Neural progenitor cell (in vitro differentiated cells): Measurements from ENCODE around the gene STON2. TPM values are rescaled to one million over a fixed set of nuclear protein-coding genes. Genes with fewer than 3 reads are reported as not detected.

Experiments
- DNase-seq: peaks from one replicate; pipeline ENCODE4 v3.0.0-alpha.2; 2016; ENCODE audit warnings: low spot score
- H2AFZ ChIP-seq: fragments of 200-600 bp; sonication (generic); replicated peaks from 2 replicates; pipeline ENCODE4 v1.6.1; 2016; ENCODE audit warnings: antibody characterized with exemption
- H3F3A ChIP-seq: fragments of 200-600 bp; sonication (generic); 2 replicates; pipeline ENCODE4 v1.6.1; 2016; ENCODE audit warnings: antibody characterized with exemption, low read depth
- H3K27ac ChIP-seq: fragments of 200-600 bp; sonication (generic); 2 replicates; pipeline ENCODE4 v1.5.1; 2016; ENCODE audit warnings: mild to moderate bottlenecking
- H3K27me3 ChIP-seq: fragments of 200-600 bp; sonication (generic); 2 replicates; pipeline ENCODE4 v1.6.1; 2016; ENCODE audit warnings: mild to moderate bottlenecking, moderate library complexity
- H3K36me3 ChIP-seq: fragments of 200-600 bp; sonication (generic); 2 replicates; pipeline ENCODE4 v1.5.1; 2016
- H3K4me1 ChIP-seq: fragments of 200-600 bp; sonication (generic); 2 replicates; pipeline ENCODE4 v1.6.1; 2016; ENCODE audit warnings: mixed run types
- H3K4me2 ChIP-seq: fragments of 200-600 bp; sonication (generic); 2 replicates; pipeline ENCODE4 v1.6.1; 2016
- H3K4me3 ChIP-seq: fragments of 200-600 bp; sonication (generic); 2 replicates; pipeline ENCODE4 v1.5.1; 2016
- H3K79me2 ChIP-seq: fragments of 200-600 bp; sonication (generic); 2 replicates; pipeline ENCODE4 v1.6.1; 2016; ENCODE audit warnings: low read depth
- H3K9ac ChIP-seq: fragments of 200-600 bp; sonication (generic); 2 replicates; pipeline ENCODE4 v1.6.1; 2016
- H3K9me3 ChIP-seq: fragments of 200-600 bp; sonication (generic); 2 replicates; pipeline ENCODE4 v1.5.1; 2016; ENCODE audit warnings: low read depth
- H4K20me1 ChIP-seq: fragments of 200-600 bp; sonication (generic); 2 replicates; pipeline ENCODE4 v1.6.1; 2016; ENCODE audit warnings: low read depth
- H3K27ac Mint-ChIP-seq: 3 replicates; pipeline ENCODE4 v1.8.0; 2021; ENCODE audit warnings: mixed read lengths
- H3K27me3 Mint-ChIP-seq: 2 replicates; pipeline ENCODE4 v1.8.0; 2022; ENCODE audit warnings: low read depth, mild to moderate bottlenecking, inconsistent platforms, moderate library complexity, mixed read lengths; ENCODE audit not compliant: insufficient read depth
- H3K36me3 Mint-ChIP-seq: 3 replicates; pipeline ENCODE4 v1.8.0; 2021; ENCODE audit warnings: mixed read lengths
- H3K4me1 Mint-ChIP-seq: 3 replicates; pipeline ENCODE4 v1.8.0; 2021; ENCODE audit warnings: mixed read lengths
- H3K4me3 Mint-ChIP-seq: 3 replicates; pipeline ENCODE4 v1.8.0; 2021; ENCODE audit warnings: mild to moderate bottlenecking, moderate library complexity, mixed read lengths
- H3K9me3 Mint-ChIP-seq: 3 replicates; pipeline ENCODE4 v1.8.0; 2020; ENCODE audit warnings: mixed read lengths
- EZH2phosphoT487 ChIP-seq: fragments of 200-600 bp; sonication (generic); IDR thresholded peaks from 2 replicates; pipeline ENCODE4 v1.6.1; 2017; ENCODE audit warnings: antibody characterized with exemption
- small RNA-seq: library from RNA; depleted of rRNA; stranded (forward); fragments of <200 nt; gene quantifications from one replicate; pipeline ENCODE3, GENCODE V24; 2015
- total RNA-seq: library from RNA; depleted of rRNA; stranded (reverse); fragments of >200 nt; gene quantifications from 2 replicates; pipeline ENCODE4 v1.2.3, GENCODE V29; 2015; ENCODE audit warnings: low replicate concordance
- TF ChIP-seq, protein P1 (sequence below): fragments of 200-600 bp; sonication (generic); IDR thresholded peaks from 2 replicates; pipeline ENCODE4 v1.5.1; 2017; ENCODE audit warnings: antibody characterized with exemption, mild to moderate bottlenecking

The STON2 gene
- total RNA-seq, 1 donor from 2014 or later = 31.1 TPM

DNA sequence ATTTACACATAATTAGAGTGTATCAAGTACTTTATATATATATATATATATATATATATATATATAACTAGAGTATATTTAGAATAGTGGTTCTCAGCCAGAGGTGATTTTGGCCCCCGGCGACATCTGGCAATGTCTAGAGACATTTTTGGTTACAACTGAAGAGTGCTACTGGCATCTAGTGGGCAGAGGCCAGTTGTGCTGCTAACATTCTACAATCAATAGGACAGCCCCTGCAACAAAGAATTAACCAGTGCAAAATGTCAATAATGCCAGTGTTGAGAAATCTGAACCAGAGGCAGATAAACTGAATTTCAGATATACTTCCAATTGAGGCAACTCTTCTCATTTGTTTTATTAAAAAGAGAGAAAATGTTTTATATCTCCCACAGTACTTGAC is 188.3 kb downstream of the STON2 start:
- Histone ChIP-seq H3K27me3 (no peaks in the 10 kb centered on the region), H3K79me2 (peaks cover 100% of the 10 kb centered on the region), H3K4me3 (no peak overlapping the region), H3K9ac (no peak overlapping the region), H3F3A (no peaks in the 10 kb centered on the region), H3K9me3 (no peaks in the 10 kb centered on the region), H3K4me2 (no peak overlapping the region), H2AFZ (no peak overlapping the region), H4K20me1 (peaks cover 68% of the 10 kb centered on the region), H3K4me1 (no peaks in the 10 kb centered on the region), H3K27ac (no peak overlapping the region), H3K36me3 (peaks cover 21% of the 10 kb centered on the region)
- Mint-ChIP-seq H3K27me3 (no peaks in the 10 kb centered on the region), H3K4me3 (no peak overlapping the region), H3K9me3 (no peaks in the 10 kb centered on the region), H3K27ac (no peak overlapping the region), H3K36me3 (peaks cover 65% of the 10 kb centered on the region), H3K4me1 (peaks cover 11% of the 10 kb centered on the region)
- peak; percentile 30 for DNase-seq
- TF ChIP-seq, protein P1, sequence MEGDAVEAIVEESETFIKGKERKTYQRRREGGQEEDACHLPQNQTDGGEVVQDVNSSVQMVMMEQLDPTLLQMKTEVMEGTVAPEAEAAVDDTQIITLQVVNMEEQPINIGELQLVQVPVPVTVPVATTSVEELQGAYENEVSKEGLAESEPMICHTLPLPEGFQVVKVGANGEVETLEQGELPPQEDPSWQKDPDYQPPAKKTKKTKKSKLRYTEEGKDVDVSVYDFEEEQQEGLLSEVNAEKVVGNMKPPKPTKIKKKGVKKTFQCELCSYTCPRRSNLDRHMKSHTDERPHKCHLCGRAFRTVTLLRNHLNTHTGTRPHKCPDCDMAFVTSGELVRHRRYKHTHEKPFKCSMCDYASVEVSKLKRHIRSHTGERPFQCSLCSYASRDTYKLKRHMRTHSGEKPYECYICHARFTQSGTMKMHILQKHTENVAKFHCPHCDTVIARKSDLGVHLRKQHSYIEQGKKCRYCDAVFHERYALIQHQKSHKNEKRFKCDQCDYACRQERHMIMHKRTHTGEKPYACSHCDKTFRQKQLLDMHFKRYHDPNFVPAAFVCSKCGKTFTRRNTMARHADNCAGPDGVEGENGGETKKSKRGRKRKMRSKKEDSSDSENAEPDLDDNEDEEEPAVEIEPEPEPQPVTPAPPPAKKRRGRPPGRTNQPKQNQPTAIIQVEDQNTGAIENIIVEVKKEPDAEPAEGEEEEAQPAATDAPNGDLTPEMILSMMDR = peak; percentile 43
- no peak for TF ChIP-seq EZH2phosphoT487

Small RNAs within 50 kb of the gene (small RNA-seq; reads per million reads assigned to genes)
- not detected for gene DYNLL1P1
- gene DYNLL1P2 = not detected

Other genes with a start within 250 kb of the STON2 start
- gene GTF2A1, start 179.4 kb downstream of the STON2 start, total RNA-seq = 40.5 and 63.1 TPM in 2 replicates
- 21.0 and 28.0 TPM in 2 replicates for gene SEL1L, start 133.5 kb upstream of the STON2 start, total RNA-seq